ENCODE measurements around the gene QRSL1. TPM values are rescaled to one million over a fixed set of nuclear protein-coding genes. Genes with fewer than 3 reads are reported as not detected.
A peak's percentile ranks its signal among the peaks of the same experiment; 100 is the strongest.

QRSL1 gene
- total and polyA plus RNA-seq, 2 donors (not counting 1 experiment from before 2014, with no cell fraction given): 8.2 to 15.2 TPM

GRCh38 chr6:106631346-106631745 lies 2.0 kb downstream of the QRSL1 start:
- no peak overlapping the region for H2AFZ ChIP-seq (ENCODE audit: low read length)
- no peak overlapping the region for H3K9ac ChIP-seq (ENCODE audit: insufficient read depth, low read length)
- TF ChIP-seq CTCF (conservative IDR thresholded peaks at IDR 0.05 in 1 of 2, IDR thresholded peaks at IDR 0.05 in 1 of 2; ENCODE audit: low read depth in 1 of 2, low read length in 2 of 2): no peak
- TF ChIP-seq EZH2 (IDR thresholded peaks at IDR 0.05; ENCODE audit: low read length, missing control alignments): no peak
- H3K4me2 ChIP-seq (ENCODE audit: extremely low read depth, insufficient read depth, low read length): no peak overlapping the region
- peak in 1 of 2 donors; percentile 16 for DNase-seq (ENCODE audit: low read depth in 2 of 2)
- peaks cover 25% of the 10 kb centered on the region for H3K79me2 ChIP-seq (ENCODE audit: control insufficient read depth, insufficient read depth, low read length)
- H3K4me1 ChIP-seq (ENCODE audit: control insufficient read depth, extremely low read depth, insufficient read depth, low read length): peaks cover 3% of the 10 kb centered on the region
- H3K9me3 ChIP-seq (ENCODE audit: control insufficient read depth, insufficient read depth, low read depth, low read length): no peaks in the 10 kb centered on the region
- H3K4me3 ChIP-seq (replicated peaks in 1 of 4; ENCODE audit: control extremely low read depth in 1 of 4, insufficient read depth in 1 of 4, low read depth in 3 of 4, low read length in 4 of 4): no peak overlapping the region
- no peaks in the 10 kb centered on the region for H4K20me1 ChIP-seq (ENCODE audit: control insufficient read depth, extremely low read depth, insufficient read depth, low read length)
- H3K36me3 ChIP-seq (ENCODE audit: control insufficient read depth, insufficient read depth, low read length): no peaks in the 10 kb centered on the region
- H3K27ac ChIP-seq (ENCODE audit: insufficient read depth, low read length): no peak overlapping the region
- no peaks in the 10 kb centered on the region for H3K27me3 ChIP-seq (ENCODE audit: control insufficient read depth, insufficient read depth, low read length)

- Histone ChIP-seq H3K27ac (ENCODE audit: insufficient read depth, low read length) (no peak overlapping the region), H3K4me1 (ENCODE audit: control insufficient read depth, extremely low read depth, insufficient read depth, low read length) (peaks cover 3% of the 10 kb centered on the region), H3K36me3 (ENCODE audit: control insufficient read depth, insufficient read depth, low read length) (no peaks in the 10 kb centered on the region), H3K4me2 (ENCODE audit: extremely low read depth, insufficient read depth, low read length) (no peak overlapping the region), H3K4me3 (replicated peaks in 1 of 4; ENCODE audit: control extremely low read depth in 1 of 4, insufficient read depth in 1 of 4, low read depth in 3 of 4, low read length in 4 of 4) (no peak overlapping the region), H3K9me3 (ENCODE audit: control insufficient read depth, insufficient read depth, low read depth, low read length) (no peaks in the 10 kb centered on the region), H2AFZ (ENCODE audit: low read length) (no peak overlapping the region), H3K27me3 (ENCODE audit: control insufficient read depth, insufficient read depth, low read length) (no peaks in the 10 kb centered on the region), H3K9ac (ENCODE audit: insufficient read depth, low read length) (no peak overlapping the region), H3K79me2 (ENCODE audit: control insufficient read depth, insufficient read depth, low read length) (peaks cover 31% of the 10 kb centered on the region), H4K20me1 (ENCODE audit: control insufficient read depth, extremely low read depth, insufficient read depth, low read length) (no peaks in the 10 kb centered on the region)
- TF ChIP-seq EZH2 (IDR thresholded peaks at IDR 0.05; ENCODE audit: low read length, missing control alignments) (no peak), CTCF (conservative IDR thresholded peaks at IDR 0.05 in 1 of 2, IDR thresholded peaks at IDR 0.05 in 1 of 2; ENCODE audit: low read depth in 1 of 2, low read length in 2 of 2) (no peak)
- no peak for DNase-seq (ENCODE audit: low read depth in 2 of 2)
Observed at GRCh38 chr6:106634565-106634964, 5.2 kb downstream of the QRSL1 start.

GRCh38 chr6:106637051-106637716 lies 7.8 kb downstream of the QRSL1 start:
- H3K9ac ChIP-seq (ENCODE audit: insufficient read depth, low read length): no peak overlapping the region
- TF ChIP-seq EZH2 (IDR thresholded peaks at IDR 0.05; ENCODE audit: low read length, missing control alignments) (no peak), CTCF (conservative IDR thresholded peaks at IDR 0.05 in 1 of 2, IDR thresholded peaks at IDR 0.05 in 1 of 2; ENCODE audit: low read depth in 1 of 2, low read length in 2 of 2) (no peak)
- H3K79me2 ChIP-seq (ENCODE audit: control insufficient read depth, insufficient read depth, low read length): peaks cover 11% of the 10 kb centered on the region
- no peaks in the 10 kb centered on the region for H3K4me1 ChIP-seq (ENCODE audit: control insufficient read depth, extremely low read depth, insufficient read depth, low read length)
- no peak overlapping the region for H3K4me2 ChIP-seq (ENCODE audit: extremely low read depth, insufficient read depth, low read length)
- H3K27ac ChIP-seq (ENCODE audit: insufficient read depth, low read length): no peak overlapping the region
- H3K36me3 ChIP-seq (ENCODE audit: control insufficient read depth, insufficient read depth, low read length): no peaks in the 10 kb centered on the region
- H3K4me3 ChIP-seq (replicated peaks in 1 of 4; ENCODE audit: control extremely low read depth in 1 of 4, insufficient read depth in 1 of 4, low read depth in 3 of 4, low read length in 4 of 4): no peak overlapping the region
- H3K27me3 ChIP-seq (ENCODE audit: control insufficient read depth, insufficient read depth, low read length): no peaks in the 10 kb centered on the region
- no peak overlapping the region for H2AFZ ChIP-seq (ENCODE audit: low read length)
- DNase-seq (ENCODE audit: low read depth in 2 of 2): no peak
- no peaks in the 10 kb centered on the region for H3K9me3 ChIP-seq (ENCODE audit: control insufficient read depth, insufficient read depth, low read depth, low read length)
- no peaks in the 10 kb centered on the region for H4K20me1 ChIP-seq (ENCODE audit: control insufficient read depth, extremely low read depth, insufficient read depth, low read length)
